ENCODE results near the gene GALNT16. TPM values are rescaled to one million over a fixed set of nuclear protein-coding genes. Genes with fewer than 3 reads are reported as not detected.

The GALNT16 gene
- total RNA-seq, 4 donors from 2014 or later, result 2.1 to 35.9 (median 11.5) TPM

DNA sequence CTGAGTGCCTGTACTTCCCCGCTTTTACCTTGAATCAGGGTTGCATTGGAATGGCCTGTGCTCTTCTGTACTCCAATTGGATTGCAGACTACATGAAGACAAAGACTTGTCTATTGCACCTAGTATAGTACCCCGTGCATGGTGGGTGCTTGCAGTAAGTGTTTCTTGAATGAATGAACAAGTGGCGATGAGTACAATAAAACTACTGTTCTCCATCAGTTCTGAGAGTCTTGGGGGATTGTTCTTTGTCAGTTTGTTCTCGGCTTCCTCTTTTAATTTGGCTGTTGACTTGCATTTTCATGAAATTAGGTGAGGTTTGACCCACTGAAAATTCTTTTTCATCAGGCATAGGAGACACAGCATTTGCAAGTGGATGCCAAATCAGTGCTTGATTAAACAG, 104.0 kb downstream of the GALNT16 start:
- Histone ChIP-seq H3K4me3 (no peak overlapping the region), H3K36me3 (no peaks in the 10 kb centered on the region), H3K9me3 (no peaks in the 10 kb centered on the region), H3K27me3 (no peaks in the 10 kb centered on the region), H3K27ac (no peak overlapping the region), H3K4me1 (no peaks in the 10 kb centered on the region)
- no peak for DNase-seq
- TF ChIP-seq CTCF (IDR thresholded peaks at IDR 0.05) (no peak), POLR2A (IDR thresholded peaks at IDR 0.05) (no peak)
- intact Hi-C loops (cut with DNase I; ENCODE audit: low total_unique reads), result no loop called here

- intact Hi-C loops (cut with DNase I; ENCODE audit: low total_unique reads), result no loop called here
Measured at GRCh38 chr14:69364378-69364777, 104.4 kb downstream of the GALNT16 start.

GRCh38 chr14:69366069-69366468, 106.1 kb downstream of the GALNT16 start:
- no peaks in the 10 kb centered on the region for H3K4me1 ChIP-seq
- H3K27me3 ChIP-seq, result no peaks in the 10 kb centered on the region
- H3K9me3 ChIP-seq, result no peaks in the 10 kb centered on the region
- no peaks in the 10 kb centered on the region for H3K36me3 ChIP-seq
- intact Hi-C loops (cut with DNase I; ENCODE audit: low total_unique reads), result no loop called here
- H3K4me3 ChIP-seq, result no peak overlapping the region
- TF ChIP-seq CTCF (IDR thresholded peaks at IDR 0.05) (no peak), POLR2A (IDR thresholded peaks at IDR 0.05) (no peak)
- no peak for DNase-seq
- no peak overlapping the region for H3K27ac ChIP-seq

More at GRCh38 chr14:69364378-69364777, 104.4 kb downstream of the GALNT16 start:
- no peaks in the 10 kb centered on the region for H3K9me3 ChIP-seq
- DNase-seq, result no peak
- no peak overlapping the region for H3K27ac ChIP-seq
- H3K36me3 ChIP-seq, result no peaks in the 10 kb centered on the region
- no peaks in the 10 kb centered on the region for H3K27me3 ChIP-seq
- H3K4me1 ChIP-seq, result no peaks in the 10 kb centered on the region
- no peak for TF ChIP-seq CTCF (IDR thresholded peaks at IDR 0.05)
- TF ChIP-seq POLR2A (IDR thresholded peaks at IDR 0.05), result no peak
- no peak overlapping the region for H3K4me3 ChIP-seq

DNA sequence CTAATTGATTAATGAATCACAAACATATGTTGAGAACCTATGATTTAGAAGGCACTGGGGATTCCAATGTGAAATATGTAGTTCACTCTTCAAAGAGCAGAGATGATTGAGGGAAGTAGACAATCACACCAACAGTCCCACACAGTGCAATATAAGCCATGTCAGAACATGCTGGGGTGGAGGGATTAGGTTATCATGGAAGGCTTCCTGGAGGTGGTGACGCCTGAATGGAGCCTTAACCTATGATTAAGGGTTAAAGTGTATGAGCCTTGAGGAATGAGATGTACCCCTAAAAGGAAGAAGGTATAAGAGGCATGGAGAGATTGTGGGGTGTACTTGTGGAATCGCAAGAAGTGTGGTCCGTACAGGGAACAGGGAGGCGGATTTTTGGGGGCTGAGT, 106.8 kb downstream of the GALNT16 start:
- Histone ChIP-seq H3K36me3 (no peaks in the 10 kb centered on the region), H3K27ac (no peak overlapping the region), H3K4me1 (no peaks in the 10 kb centered on the region), H3K4me3 (no peak overlapping the region), H3K9me3 (no peaks in the 10 kb centered on the region), H3K27me3 (no peaks in the 10 kb centered on the region)
- TF ChIP-seq POLR2A (IDR thresholded peaks at IDR 0.05) (no peak), CTCF (IDR thresholded peaks at IDR 0.05) (no peak)
- DNase-seq, result no peak
- intact Hi-C loops (cut with DNase I; ENCODE audit: low total_unique reads), result no loop called here

DNA sequence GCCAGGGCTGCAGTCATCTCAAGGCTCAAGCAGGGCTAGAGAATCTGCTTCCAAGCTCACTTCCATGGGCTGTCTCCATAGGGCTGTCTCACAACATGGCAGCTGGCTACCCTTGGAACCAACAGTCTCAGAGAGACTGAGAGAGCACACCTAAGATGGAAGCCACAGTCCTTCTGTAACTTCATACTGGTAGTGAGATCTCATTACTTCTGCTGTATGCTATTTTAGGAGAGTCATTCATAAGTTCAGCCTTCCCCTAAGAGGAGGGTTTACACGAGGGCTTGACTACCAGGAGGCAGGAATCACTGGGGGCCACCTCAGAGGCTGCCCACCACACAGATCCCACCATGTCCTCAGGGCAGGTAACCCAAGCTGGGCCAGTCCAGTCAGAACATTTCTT, 108.4 kb downstream of the GALNT16 start:
- DNase-seq, result no peak
- TF ChIP-seq POLR2A (IDR thresholded peaks at IDR 0.05), result no peak
- TF ChIP-seq CTCF (IDR thresholded peaks at IDR 0.05), result no peak
- Histone ChIP-seq H3K4me3 (no peak overlapping the region), H3K9me3 (no peaks in the 10 kb centered on the region), H3K27ac (no peak overlapping the region), H3K36me3 (no peaks in the 10 kb centered on the region), H3K27me3 (no peaks in the 10 kb centered on the region), H3K4me1 (no peaks in the 10 kb centered on the region)
- intact Hi-C loops (cut with DNase I; ENCODE audit: low total_unique reads), result no loop called here
